ENCODE results near the gene CSNK2B. TPM values are rescaled to one million over a fixed set of nuclear protein-coding genes. Genes with fewer than 3 reads are reported as not detected.

Gene CSNK2B
- total and polyA plus RNA-seq, 10 of the 15 experiments (the other 5 are each of a cell fraction or from before 2014, with no cell fraction given): 56.3 to 405 (median 286) TPM

DNA sequence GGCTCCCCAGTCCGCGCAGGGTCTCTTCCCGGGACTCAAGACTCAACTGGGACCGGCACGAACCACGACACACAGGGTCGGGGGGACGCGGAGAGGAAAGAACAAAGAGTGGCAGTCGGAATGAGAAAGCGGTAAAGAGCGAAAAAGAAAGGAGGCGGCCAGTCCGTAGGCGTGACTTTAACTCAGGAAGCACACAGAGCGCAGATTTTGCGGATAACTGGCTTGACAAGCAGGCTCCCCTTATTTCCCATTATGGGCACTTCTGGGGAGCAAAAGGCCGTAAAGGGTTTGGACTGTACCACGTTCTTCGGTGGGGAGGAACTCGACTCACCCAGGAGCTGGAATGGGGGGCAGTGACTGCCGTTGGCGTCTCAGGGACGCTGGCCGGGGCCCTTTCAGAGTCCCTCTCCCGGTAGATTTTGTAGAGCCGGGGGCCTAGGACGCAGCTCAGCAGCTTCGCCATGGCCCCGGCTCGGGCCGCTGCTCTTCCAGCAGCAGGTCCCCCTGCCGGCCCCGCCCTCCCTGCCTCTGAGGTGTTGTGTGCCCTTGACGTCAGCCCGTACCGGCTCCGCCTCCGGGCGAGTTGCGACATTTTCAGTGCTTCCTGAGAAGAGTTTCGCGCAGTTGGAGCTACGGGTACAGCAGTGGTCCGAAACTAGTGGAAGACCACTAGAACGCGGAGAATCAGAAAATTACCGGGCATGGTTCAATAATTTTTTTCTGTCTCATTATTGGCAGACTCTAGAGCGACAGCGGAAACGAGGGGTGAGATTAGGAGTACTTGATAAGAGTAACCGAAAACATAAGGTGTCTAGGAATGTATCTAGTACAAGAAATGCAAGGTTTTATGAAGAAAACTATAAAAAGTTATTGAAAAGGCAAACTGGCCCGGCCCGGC is 37.2 kb downstream of the CSNK2B start, which contains the start of gene ABHD16A:
ABHD16A (minus strand) TSS at position 506 of the 898 bp plus-strand sequence; CDS start at position 463, 43 bp downstream.
- peak; percentile 95 for FAIRE-seq
- peaks cover 17% of the 10 kb centered on the region for H3K79me2 ChIP-seq (ENCODE audit: control insufficient read depth, insufficient read depth, low read length)
- TF ChIP-seq PML (IDR thresholded peaks at IDR 0.05; ENCODE audit: low read length): peak; percentile 91
- TF ChIP-seq NRF1 (conservative IDR thresholded peaks at IDR 0.05; ENCODE audit: low read depth, low read length): no peak
- 0 out of 2 replicates have a peak, but pooled peaks have one; percentile 22 for TF ChIP-seq ZNF24 (IDR thresholded peaks at IDR 0.05)
- no peak for TF ChIP-seq SP1 (IDR thresholded peaks at IDR 0.05; ENCODE audit: low read depth, low read length)
- TF ChIP-seq BACH1 (IDR thresholded peaks at IDR 0.05; ENCODE audit: borderline replicate concordance): 0 out of 2 replicates have a peak, but pooled peaks have one; percentile 8
- peak; percentile 98 for TF ChIP-seq KLF5 (IDR thresholded peaks at IDR 0.05; ENCODE audit: partially characterized antibody)
- peak; percentile 9; the same call in 1 of the 3 replicates for TF ChIP-seq POU2F2 (IDR thresholded peaks at IDR 0.05; ENCODE audit: borderline replicate concordance, low read depth, low read length)
- no peak for TF ChIP-seq MTA3 (IDR thresholded peaks at IDR 0.05; ENCODE audit: borderline replicate concordance, low read length)
- TF ChIP-seq NR2C2 (IDR thresholded peaks at IDR 0.05; ENCODE audit: borderline replicate concordance, control insufficient read depth, insufficient read length, low read depth): no peak
- TF ChIP-seq PAX8 (IDR thresholded peaks at IDR 0.05): no peak
- TF ChIP-seq SRF (IDR thresholded peaks at IDR 0.05; ENCODE audit: low read depth in 2 of 2, low read length in 2 of 2): peak; percentile 27 to 89; a peak in 3 of 4 replicates
- TF ChIP-seq SUZ12 (IDR thresholded peaks at IDR 0.05; ENCODE audit: unreplicated experiment): no peak
- peak; percentile 60 for TF ChIP-seq IKZF1 (conservative IDR thresholded peaks at IDR 0.05)
- peak; percentile 80; the same call in 1 of the 2 replicates for TF ChIP-seq SIN3A (IDR thresholded peaks at IDR 0.05; ENCODE audit: low read depth, low read length)
- TF ChIP-seq ELK1 (IDR thresholded peaks at IDR 0.05; ENCODE audit: low read depth, low read length): peak; percentile 33; the same call in 1 of the 2 replicates
- no peak for TF ChIP-seq ZBED1 (IDR thresholded peaks at IDR 0.05; ENCODE audit: borderline replicate concordance)
- peak; percentile 75 for TF ChIP-seq CBFB (IDR thresholded peaks at IDR 0.05; ENCODE audit: low read depth)
- TF ChIP-seq RUNX3 (IDR thresholded peaks at IDR 0.05; ENCODE audit: low read length): peak; percentile 67
- TF ChIP-seq SREBF1 (IDR thresholded peaks at IDR 0.05; ENCODE audit: low read length): peak; percentile 91
- peak; percentile 96 for TF ChIP-seq MLLT1 (IDR thresholded peaks at IDR 0.05)
- TF ChIP-seq PAX5 (IDR thresholded peaks at IDR 0.05; ENCODE audit: borderline replicate concordance, low read depth, low read length): no peak
- TF ChIP-seq NR2C1 (IDR thresholded peaks at IDR 0.05): no peak
- TF ChIP-seq SIX5 (IDR thresholded peaks at IDR 0.05; ENCODE audit: low read depth, low read length, severe bottlenecking): peak; percentile 25

More for the DNA sequence above, 37.2 kb downstream of the CSNK2B start, which contains the start of gene ABHD16A:
- SMC1A ChIA-PET (ENCODE audit: uncharacterized antibody, unreplicated experiment): interaction anchor here (0.6 to 3.1 kb wide), 9 partner anchors 26 to 162 kb away, joined by 3 to 18 read pairs (median 3); partner anchors contain the start of genes CLIC1, DDX39B, HSPA1B and LY6G5B
- peak within 1 kb of the TSS; percentile 91 for H3K27ac ChIP-seq (ENCODE audit: control insufficient read depth, insufficient read depth)
- peaks cover 9% of the 10 kb centered on the region; the same call in 1 of the 2 replicates for H3K4me1 ChIP-seq (ENCODE audit: control insufficient read depth, insufficient read depth, low read length)
- DNase-seq (ENCODE audit: low read depth, low spot score) (peak; percentile 95), ATAC-seq (peak; percentile 96)
- peaks cover 0 to 2% of the 10 kb centered on the region in 2 experiments; a peak in 2 of 4 replicates for H3K36me3 ChIP-seq (ENCODE audit: control insufficient read depth in 2 of 2, insufficient read depth in 2 of 2, low read length in 1 of 2)
- no peaks in the 10 kb centered on the region for H3K27me3 ChIP-seq (replicated peaks in 1 of 2; ENCODE audit: control insufficient read depth in 2 of 2, insufficient read depth in 2 of 2, low read length in 1 of 2)
- H3K4me3 ChIP-seq: peak within 1 kb of the TSS; percentile 96
- POLR2A ChIA-PET: interaction anchor here (0.6 to 3.2 kb wide), 20 partner anchors 8 to 199 kb away, joined by 3 to 23 read pairs (median 3); partner anchors contain the start of genes CLIC1, DDX39B, EHMT2 and GPANK1
- no TSS peak for BruUV-seq (replicated peaks)
- H3K9me3 ChIP-seq (replicated peaks; ENCODE audit: control insufficient read depth, insufficient read depth, low read length): no peaks in the 10 kb centered on the region
- intact Hi-C loops (cut with micrococcal nuclease; ENCODE audit: unreplicated experiment) (loop anchor here (2.0 kb wide), 1 partner anchor 36 kb away; no protein-coding TSS in a partner anchor), in situ Hi-C loops (cut with MboI) (no loop called here)
- H2AFZ ChIP-seq (ENCODE audit: control insufficient read depth, low read depth, low read length): peak within 1 kb of the TSS; percentile 57
- peak within 1 kb of the TSS; percentile 81 for H3K4me2 ChIP-seq (ENCODE audit: control insufficient read depth, insufficient read depth)
- 1% methylated on average over 54 of the region's 54 CpGs for WGBS (ENCODE audit: insufficient coverage, insufficient replicate concordance, low lambda C conversion rate, missing lambda C conversion rate)
- H4K20me1 ChIP-seq (ENCODE audit: control insufficient read depth, insufficient read depth): no peaks in the 10 kb centered on the region
- H3K9ac ChIP-seq (ENCODE audit: control insufficient read depth, insufficient read depth, low read length): peak within 1 kb of the TSS; percentile 69
- RAD21 ChIA-PET (ENCODE audit: unreplicated experiment): interaction anchor here (0.7 to 1.7 kb wide), 11 partner anchors 28 to 162 kb away, joined by 3 to 8 read pairs (median 4); partner anchors contain the start of genes CLIC1, MSH5 and NEU1
- CTCF ChIA-PET: interaction anchor here (0.5 to 1.6 kb wide), 11 partner anchors 9 to 220 kb away, joined by 3 to 10 read pairs (median 4); partner anchors contain the start of gene MSH5
